GM21526 (cell line): Measurements from ENCODE around the gene SESN3.
A peak's percentile ranks its signal among the peaks of the same experiment; 100 is the strongest.
"Not testable (repeated sequence)": the region's sequence is repeated elsewhere in the genome, so short reads cannot be mapped to it uniquely, and the experiment has no call there.

Source experiments
- ATAC-seq: cut with Tn5 transposase; IDR thresholded peaks from one replicate; pipeline ENCODE4 v1.9.1; 2021; ENCODE audit warnings: moderate library complexity; ENCODE audit not compliant: unreplicated experiment, low FRiP score

Gene SESN3

DNA sequence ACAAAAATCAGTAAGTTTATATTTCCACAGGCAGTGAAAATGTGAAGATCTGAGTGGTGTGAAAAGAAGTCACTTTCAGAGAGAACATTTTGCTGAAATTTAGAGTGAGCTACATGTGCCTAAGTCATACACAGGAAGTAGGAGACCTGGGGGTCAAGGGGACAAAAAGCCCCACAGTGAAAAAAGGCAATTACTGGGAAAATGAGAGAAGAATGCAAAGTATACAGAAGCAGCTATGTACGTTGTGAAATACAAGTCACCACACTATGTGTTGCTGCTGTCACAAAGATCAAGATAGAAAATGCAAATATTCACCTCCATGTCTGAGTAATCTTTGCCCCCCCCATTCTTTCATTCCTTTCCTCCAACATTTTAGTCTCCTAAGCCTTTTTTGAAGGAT lies 21.6 kb upstream of the SESN3 start:
- no peak for ATAC-seq

DNA sequence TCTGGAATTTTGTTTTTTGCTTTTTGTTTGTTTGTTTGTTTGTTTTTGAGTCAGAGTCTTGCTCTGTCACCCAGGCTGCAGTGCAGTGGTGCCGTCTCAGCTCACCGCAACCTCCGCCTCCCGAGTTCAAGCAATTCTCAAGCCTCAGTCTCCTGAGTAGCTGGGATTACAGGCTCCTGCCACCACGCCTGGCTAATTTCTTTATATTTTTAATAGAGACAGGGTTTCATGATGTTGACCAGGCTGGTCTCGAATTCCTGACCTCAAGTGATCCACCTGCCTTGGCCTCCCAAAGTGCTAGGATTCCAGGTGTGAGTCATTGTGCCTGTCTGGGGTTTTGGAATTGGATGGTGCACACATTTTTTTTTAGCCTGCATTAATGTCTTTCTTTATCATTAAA lies 20.9 kb upstream of the SESN3 start:
- not testable (repeated sequence) for ATAC-seq

DNA sequence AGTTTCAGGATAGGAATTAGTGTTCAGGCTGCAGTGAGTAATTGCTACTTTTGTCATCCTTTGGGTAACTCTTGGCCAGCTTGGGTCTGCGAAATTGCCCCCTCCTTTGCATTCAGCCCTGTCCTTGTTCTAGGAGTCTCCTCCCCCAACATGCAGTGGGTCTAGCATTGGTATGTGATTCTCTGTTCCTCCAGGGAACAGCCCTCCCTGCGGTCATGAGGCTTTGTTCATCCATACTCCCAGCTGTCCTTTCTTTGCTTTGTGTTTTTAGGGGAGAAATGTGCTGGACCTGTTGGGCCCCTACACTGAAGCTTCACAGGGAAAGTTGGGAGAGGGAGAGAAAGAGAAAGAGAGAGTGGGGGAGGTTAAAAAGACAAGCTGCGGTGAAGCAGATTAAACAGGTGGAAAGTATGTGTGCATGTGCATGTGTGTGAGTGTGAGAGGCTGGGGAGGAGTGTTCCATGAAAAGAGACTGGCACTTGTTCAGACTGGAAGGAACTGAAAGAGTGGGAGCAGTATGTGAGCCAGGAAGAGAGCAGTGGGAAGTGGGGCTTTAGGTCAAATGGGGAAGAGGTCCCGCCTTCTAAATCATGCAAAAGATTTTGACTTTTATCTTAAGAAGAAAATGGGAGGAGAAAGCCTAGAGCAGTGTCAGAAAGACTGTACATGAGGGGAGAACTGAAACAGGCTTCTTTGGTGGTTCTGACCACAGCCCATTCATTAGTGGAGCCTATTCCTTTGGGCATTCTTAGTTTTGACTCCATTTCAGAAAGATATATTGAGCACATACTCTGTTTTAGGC lies 17.9 kb upstream of the SESN3 start:
- peak; percentile 87 for ATAC-seq

DNA sequence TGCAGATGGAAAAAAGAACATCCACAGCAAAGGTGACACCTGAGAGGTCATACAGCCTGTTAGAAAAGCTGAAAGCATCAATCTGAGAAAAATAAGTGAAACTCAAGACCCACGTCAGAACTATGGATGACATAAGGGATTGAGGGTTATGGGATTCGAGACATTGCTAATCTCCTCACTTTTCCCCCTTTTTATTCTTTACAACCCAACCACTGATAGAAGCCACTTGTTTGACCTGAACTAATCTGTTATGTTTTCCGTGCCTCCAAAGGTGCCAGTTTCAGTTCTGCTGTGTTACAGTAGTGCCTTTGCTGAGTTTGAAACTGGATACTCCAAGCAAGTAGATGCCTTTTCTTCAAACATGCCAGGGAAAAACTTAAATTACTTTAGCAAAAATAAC lies 16.9 kb upstream of the SESN3 start:
- ATAC-seq, result no peak

- no peak for ATAC-seq
These were observed 16.2 kb upstream of the SESN3 start for GRCh38 chr11:95247127-95247684.

DNA sequence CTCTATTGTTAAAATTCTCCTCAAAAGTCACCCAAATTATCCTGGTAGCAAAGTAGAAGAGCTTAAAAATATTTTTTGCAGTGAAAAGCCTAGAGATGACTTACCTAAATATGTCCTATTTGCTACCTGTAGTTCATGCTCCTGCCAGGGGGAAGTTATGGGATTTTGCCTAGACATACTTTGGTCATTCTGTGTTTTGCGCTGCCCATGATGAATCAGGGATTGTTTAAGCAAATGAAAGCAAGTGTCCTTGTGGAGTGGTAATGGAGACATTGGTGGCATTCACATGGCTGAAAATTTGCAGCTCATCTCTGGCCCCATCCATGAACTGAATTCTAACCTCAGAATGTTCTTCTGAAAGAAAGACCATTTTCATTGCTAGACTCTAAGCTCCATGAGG lies 14.6 kb upstream of the SESN3 start:
- no peak for ATAC-seq

DNA sequence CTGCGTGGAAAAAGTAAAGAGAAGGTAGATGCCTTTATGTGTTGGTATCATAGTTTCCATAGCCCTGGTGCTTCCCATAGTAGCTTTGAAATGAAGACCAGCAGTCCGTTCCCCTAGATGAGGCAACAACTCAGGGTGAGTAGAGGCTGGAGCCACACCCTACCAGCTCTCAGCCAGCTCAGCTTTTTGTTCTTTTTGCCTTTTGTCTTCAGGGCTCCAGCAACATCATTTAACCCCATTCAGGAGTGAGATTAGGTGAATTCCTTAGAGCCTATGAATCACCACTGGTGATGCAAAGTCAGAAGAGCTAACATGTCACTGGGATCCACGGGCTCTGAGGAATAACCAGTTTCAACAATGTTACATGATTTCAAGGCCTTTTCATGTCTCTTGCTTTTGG lies 14.0 kb upstream of the SESN3 start:
- ATAC-seq, result no peak

GRCh38 chr11:95243673-95244072 lies 12.7 kb upstream of the SESN3 start:
- no peak for ATAC-seq

DNA sequence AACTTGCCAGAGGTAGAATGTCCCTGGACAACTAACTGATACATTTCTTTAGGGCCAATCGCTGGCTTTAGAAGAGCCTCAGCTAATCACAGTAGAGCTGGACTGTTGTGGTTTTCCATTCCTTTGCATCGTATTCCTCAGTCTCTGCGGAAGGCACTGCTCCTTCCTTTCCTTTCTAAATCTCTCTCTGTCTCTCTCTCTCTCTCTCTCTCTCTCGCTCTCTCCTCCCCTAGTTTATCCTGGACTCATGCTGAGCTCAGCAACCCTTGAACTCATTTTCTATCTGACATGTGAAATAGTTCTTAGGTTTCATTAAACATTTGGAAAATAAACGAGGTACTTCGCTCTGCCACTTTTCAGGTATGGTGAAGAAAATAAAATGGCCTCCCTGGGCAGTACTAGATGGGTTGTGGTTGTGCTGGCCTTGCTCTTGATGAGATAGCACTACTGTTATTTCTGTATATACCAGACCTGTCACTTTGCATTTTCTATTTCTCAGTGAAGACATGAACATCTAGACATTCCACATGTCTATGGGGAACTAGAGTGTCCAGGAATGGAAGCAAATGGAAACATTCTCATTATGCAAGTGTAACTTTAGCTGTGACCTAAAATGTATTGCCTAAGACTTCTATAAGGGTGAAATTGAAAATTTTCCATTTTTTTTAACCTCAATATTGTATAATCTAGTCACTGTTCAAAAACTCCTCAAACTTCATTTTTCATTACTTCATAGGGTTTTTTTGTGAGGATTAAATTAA lies 12.0 kb upstream of the SESN3 start:
- no peak for ATAC-seq

DNA sequence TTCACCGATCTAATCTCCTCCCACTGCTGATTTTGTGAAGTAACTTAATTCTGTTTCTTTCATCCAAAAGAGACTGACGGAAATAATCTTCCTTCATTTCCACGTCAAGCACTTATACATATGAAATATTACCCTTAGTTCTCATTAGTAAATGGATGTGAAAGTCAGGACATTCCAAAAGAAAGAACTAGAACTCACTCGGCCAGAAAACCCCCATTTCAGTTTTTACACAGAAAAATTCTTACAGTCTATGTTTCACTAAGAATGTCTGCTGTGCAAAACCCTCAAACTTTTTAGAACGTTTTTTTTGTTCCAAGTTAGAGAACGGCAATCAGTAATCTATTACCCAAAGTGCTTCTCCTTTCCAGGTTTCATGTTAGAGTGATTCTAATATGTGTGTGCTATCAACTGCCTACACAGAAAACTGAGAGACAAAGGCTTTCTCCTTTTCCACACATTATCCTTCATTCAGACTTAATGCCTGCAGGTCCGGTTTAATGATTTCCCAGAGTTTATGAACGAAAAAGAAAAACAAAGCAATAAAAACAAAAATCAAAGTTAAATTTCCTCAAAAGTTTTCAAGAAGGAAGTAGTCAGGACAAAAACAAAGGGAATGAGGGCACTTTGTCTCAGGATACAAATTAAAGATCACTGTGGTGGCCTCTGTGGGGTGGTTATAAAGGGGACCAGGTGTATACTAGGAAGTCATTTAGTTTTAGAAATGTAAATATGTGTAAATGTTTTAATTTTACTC lies 11.3 kb upstream of the SESN3 start:
- no peak for ATAC-seq

DNA sequence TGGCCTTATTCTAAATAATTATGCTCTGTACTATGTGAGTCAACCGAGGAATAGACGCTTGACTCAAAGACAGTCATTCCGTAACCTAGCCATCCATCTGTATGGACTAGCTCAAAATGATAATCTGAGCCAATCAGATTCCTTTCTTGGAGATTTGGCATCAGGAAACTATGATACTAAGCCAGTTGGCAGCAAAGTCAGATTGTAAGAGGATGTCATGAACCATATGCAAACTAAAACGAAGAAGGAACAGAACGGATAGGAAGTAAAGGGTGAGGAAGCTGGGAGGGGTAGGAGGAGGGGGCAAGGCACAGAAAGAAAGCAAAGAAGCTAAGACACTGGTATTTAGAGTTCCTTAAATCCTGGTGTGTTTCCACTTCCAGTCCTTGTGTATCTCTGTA lies 10.7 kb upstream of the SESN3 start:
- ATAC-seq, result peak; percentile 56

GRCh38 chr11:95239871-95240649 lies 9.1 kb upstream of the SESN3 start:
- ATAC-seq, result no peak

DNA sequence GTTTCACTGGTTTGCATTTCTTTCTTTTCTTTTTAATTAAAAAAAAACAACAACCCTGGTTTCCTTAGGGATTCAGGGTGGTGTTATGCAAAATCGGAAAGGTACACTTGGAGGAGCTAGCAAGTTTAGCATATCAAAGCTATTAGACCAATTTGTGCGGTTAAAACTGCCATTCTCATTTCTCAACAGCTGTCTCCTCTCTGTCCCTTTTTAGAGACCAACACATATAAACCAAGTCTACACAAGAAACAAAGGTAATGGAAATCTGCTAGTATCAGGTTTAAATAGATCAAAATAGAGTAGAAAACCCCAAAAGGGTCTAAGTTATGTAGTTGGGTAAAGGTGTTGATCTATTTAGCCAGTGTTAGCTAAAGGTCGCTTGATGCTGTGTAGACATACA lies 1.7 kb upstream of the SESN3 start:
- no peak for ATAC-seq

DNA sequence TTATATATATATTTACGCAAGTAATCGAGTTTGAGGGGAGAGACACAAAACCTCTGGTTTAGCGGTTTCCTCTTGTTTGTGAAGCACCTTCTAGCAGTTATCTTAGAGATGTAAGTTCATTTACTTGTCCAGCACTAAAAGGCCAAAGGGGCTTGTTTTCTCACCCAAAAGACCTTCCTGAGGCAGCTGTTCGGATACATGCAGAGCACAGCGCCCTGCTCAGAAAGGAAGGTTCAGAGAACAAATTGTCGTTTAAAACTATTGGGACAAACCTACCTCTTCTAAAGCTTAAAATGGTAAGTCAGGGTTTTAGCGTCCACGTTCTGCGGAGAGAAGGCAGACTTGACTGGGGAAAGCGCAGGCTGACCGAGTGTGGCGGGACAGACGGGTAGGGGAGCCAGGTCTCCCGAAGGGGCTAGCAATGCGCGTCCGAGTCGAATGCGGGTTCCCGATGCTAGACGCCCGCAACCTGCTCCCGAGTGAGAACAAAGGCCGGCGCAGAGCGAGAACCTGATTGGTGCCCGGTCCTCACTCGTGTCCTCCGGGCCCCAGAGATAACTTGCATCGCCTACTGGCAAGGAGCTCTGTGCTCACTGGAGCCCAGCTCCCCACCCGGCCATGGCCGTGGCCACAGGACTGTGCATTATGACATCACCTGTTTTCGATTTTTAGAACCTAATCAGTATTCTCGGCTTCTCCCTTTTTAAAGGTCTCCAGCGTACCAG lies 1.0 kb upstream of the SESN3 start:
- peak; percentile 31 for ATAC-seq

- ATAC-seq, result peak; percentile 4
These were observed 234 bp downstream of the SESN3 start for GRCh38 chr11:95230810-95231126.

DNA sequence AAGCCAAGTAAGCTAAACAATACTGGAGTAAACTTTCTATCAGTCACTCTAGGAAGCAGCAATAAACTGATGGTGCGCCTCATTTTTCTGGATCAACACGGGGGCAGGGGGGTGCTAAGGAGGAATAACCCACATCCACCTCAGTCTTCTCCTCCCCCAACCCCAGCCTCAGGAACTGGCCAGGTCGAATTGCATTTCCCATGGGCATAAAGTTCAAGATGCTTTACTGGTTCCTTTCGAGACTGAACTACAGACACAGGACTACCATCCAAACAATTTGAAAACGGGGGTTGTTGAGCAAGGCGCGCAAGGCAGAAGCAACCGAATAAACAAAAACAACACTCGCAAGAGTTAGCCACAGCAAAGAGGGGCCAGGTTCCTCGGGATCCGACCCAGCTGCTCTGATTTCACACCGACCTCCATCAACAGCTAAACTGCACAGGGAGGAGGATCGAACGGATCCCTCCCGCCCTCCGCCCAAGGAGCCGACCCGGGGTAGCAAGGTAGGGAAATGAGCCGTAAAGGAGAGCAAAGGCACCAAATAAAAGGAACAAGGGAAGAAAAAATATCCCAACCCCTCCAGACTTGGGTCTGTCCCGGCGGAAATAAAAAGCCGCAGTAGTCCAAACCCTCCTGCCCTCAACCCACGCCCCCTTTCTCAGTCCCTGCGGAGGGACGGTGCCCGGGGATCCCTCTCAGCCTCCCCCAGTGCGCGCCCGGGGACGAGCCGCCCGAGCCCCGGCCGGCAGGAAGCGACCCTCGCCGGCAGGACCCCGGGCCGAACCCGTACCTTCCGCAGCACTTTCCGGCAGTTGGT lies 801 bp downstream of the SESN3 start:
- ATAC-seq, result no peak

DNA sequence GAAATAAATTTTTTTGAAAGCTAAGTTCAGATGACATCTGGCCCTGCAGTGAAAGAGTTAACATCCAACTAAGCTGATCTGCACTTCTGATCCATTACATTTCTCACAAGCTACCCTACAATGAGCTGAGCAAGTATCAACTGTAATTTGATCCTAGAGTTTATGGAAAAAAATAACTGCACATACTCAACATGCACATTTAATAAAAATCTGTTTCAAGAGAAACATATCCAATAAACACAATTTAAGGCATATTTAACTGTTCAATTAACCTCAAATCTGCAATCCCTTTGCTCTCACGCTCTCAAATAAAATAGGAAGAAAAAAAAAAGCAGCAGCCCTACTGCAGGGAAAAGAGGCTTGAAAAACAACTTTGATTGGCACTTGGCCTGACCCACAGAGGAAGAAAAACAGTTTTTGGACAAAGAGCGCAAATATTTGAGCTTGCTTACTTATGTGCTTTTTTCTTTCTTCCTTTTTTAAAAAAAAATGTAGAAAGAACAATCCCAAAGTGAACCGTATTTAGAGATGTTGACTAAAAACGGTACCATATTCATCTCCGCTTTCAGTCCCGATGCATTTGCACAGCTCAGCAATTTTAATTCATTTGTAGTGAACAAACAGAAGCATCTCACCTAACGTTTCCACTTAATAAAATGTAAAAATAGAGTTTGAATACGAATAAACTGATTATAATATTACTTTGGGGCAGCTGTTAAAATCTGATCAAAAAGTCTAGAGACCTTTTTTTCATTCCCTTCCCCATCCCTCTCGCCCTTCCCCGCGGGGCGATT lies 1.6 kb downstream of the SESN3 start:
- ATAC-seq, result no peak

DNA sequence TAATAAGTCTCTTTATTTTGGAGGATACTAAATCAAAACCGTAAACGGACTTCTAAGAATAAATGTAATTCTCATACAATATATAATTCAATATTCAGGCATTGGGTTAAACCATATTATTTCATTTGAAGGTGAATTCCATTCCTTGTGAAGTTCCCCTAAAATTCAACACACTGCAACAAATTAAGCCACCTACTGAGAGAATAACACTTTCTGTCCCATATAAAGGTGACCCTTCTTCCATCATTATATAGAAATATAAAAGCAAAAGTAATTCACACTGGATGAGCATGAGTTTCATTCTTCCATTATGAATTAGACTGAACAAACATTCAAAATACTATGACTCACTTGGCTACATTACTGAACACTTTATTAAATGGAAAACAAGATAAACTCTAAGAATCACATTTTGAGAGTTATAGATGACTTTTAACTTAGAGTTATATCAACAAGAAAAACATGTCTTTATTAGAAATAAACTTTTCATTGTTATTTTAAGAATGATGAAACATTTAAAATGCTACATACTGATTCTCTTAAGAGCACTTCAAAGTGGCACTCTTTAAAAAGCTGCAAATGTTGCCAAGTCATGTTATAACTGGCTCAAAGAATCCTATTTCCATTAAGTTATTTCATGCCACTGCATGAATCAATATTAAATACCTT lies 2.8 kb downstream of the SESN3 start:
- no peak for ATAC-seq
